Activated T-cell treated with anti-CD3 and anti-CD28 coated beads for 24 hours (primary cell): ENCODE measurements around the gene TMEM98.
A peak's percentile ranks its signal among the peaks of the same experiment; 100 is the strongest.
"Not testable (repeated sequence)": the region's sequence is repeated elsewhere in the genome, so short reads cannot be mapped to it uniquely, and the experiment has no call there.

Experiments used
- DNase-seq: peaks from one replicate; pipeline ENCODE4 v3.0.0-alpha.2; 2020; ENCODE audit warnings: low read depth

TMEM98 gene

DNA sequence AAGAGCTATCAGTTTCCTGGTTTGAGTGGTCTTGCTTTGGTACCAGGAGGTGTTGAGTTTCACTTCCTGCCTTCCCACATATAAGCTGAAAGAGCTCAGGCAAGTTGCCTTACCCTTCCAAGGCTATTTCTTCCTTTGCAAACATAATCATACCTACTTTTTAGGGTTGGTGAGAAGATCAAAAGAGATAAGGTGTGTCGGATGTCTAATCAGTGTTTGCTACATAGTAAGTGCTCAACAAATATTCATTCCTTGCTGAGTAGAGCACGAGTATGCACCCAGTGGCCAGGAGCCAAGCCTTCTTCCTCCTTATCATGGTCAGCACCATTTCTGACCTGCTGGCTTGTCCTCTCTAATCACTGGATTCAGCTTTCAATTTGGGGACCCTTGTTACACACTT is 12.7 kb upstream of the TMEM98 start:
- DNase-seq: no peak

- no peak for DNase-seq
Measured at GRCh38 chr17:32916134-32916533, 11.8 kb upstream of the TMEM98 start.

GRCh38 chr17:32917081-32917480 is 10.9 kb upstream of the TMEM98 start:
- no peak for DNase-seq

DNA sequence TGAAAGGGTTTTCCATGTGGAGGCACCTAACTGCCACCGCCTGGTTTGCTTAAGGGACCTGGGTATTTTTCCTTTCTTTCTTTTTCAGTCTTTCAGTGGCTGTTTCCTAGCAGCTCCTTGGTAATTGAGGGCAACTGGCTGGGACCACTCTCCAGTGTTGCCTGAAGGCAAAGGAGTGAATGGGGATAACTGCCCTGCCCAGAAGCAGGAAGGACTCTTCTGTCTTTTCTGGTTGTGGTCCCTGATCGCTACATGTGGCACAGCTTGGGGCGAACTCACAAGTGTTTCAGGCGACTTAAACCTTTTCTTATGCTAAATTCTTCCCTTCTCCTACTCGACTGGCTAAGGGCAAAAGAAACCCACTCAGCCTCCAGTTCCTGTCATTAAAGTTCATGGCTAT is 10.1 kb upstream of the TMEM98 start:
- no peak for DNase-seq

- not testable (repeated sequence) for DNase-seq
Measured at GRCh38 chr17:32919876-32920275, 8.1 kb upstream of the TMEM98 start.

DNA sequence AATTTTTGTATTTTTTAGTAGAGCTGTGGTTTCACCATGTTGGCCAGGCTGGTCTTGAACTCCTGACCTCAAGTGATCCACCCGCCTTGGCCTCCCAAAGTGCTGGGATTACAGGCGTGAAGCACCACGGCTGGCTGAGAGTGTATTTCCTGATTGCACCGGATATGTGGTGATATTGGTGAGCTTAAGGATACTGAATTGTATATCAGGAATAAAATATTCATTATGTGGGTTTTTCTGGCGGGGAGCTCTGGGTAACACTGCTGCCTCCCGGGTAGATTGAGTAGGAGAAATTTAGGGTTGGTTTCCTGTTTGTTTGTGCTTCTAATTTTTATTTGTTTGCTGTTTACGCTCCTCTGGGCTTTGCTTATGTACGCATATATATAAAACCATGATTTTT is 7.7 kb upstream of the TMEM98 start:
- no peak for DNase-seq

- DNase-seq: no peak
Measured at GRCh38 chr17:32921017-32921416, 6.9 kb upstream of the TMEM98 start.

GRCh38 chr17:32923905-32924304 is 4.0 kb upstream of the TMEM98 start:
- not testable (repeated sequence) for DNase-seq

DNA sequence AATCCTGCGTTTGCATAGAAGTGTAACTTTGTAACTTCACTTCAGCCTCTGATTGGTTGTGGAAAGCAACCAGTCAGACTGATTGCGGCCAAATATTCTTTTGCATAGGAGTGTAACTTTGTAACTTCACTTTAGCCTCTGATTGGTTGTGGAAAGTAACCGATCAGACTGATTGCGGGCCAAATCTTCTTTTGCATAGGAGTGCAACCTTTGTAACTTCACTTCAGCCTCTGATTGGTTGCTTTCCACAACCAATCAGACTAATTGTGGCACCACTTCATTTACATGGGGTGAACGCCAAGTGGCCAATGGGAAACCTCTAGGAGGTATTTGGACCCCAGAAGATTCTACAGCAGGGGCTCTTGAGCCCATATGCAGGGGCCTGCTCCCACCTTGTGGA is 1.8 kb upstream of the TMEM98 start:
- DNase-seq: no peak

DNA sequence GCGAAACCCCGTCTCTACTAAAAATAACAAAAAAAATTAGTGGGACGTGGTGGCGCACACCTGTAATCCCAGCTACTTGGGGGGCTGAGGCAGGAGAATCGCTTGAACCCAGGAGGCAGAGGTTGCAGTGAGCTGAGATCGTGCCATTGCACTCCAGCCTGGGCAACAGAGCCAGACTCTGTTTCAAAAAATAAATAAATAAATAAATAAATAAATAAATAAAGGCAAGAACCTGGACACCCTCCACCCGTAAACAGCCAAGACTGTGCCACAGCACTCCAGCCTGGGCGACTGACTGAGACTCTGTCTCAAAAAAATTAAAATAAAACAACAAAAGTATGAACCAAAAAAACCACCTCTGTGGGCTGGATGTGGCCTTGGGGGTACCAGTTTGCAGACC is 1.2 kb upstream of the TMEM98 start:
- DNase-seq: not testable (repeated sequence)

DNA sequence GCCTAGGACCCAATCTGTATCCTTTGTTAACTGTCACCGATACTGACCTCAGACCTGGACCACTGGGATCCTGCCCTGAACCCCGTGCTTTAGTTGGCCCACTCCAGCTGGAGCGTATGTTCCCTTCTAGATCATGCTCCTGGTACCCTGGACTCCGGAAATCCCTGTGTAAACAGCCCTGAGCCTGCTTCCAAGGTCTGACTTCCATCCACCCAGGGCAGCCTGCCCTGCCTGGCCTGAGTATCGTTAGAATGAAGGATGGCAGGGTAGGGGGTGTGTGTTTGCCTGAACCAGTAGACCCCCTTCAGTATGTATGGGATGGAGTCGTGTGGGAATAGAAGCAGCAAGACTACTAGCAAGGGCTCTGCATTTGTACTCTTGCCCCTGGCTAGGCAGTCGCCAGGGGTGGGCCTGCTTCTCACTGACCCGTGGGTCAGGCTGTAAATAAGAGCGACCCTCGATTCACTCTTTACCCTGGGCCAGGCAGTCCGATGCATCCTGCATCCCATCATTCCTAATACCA is 691 bp upstream of the TMEM98 start:
- DNase-seq: no peak

GRCh38 chr17:32928586-32929535 is 908 bp downstream of the TMEM98 start:
- no peak for DNase-seq

- DNase-seq: no peak
Measured at GRCh38 chr17:32929588-32929987, 1.6 kb downstream of the TMEM98 start.

GRCh38 chr17:32930512-32930911 is 2.6 kb downstream of the TMEM98 start:
- DNase-seq: no peak

GRCh38 chr17:32931686-32932085 is 3.7 kb downstream of the TMEM98 start:
- no peak for DNase-seq

GRCh38 chr17:32933881-32934280 is 5.9 kb downstream of the TMEM98 start:
- DNase-seq: no peak

- DNase-seq: no peak
Measured at GRCh38 chr17:32935726-32936125, 7.8 kb downstream of the TMEM98 start.

- DNase-seq: no peak
Measured at GRCh38 chr17:32936186-32936893, 8.4 kb downstream of the TMEM98 start.

DNA sequence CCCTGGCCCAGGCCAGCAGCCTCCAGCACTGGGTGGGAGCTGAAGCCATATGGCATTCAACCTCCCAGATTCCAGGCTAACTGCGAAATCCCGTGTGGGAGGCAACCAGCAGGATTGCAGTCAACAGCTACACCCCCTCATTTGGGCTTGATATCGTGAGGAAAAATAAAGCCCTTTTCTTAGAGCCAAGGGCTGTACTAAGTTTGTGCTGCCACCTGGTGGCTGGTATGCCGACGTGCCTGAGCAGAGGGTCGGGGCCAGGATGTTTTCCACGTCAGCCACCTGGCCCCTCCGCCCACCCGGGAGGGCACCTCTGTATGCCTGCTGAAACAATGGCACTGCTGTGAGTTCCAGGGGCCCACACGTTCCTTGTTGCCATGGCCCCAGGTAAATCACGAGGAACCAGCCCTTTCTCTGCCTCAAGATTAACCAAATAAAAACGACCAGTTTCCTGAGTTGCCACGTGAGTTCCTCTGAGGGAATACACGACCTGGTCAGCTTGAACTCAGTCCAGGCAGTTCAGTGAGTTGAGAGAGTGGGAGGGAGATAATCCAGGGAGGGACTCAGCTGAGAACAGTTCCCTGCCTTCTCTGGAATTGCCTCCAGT is 9.0 kb downstream of the TMEM98 start:
- DNase-seq: peak; percentile 46

GRCh38 chr17:32940706-32941390 is 12.9 kb downstream of the TMEM98 start:
- no peak for DNase-seq

GRCh38 chr17:32941419-32942032 is 13.6 kb downstream of the TMEM98 start:
- no peak for DNase-seq

GRCh38 chr17:32943206-32943605 is 15.3 kb downstream of the TMEM98 start:
- DNase-seq: no peak
